ENCODE measurements around the gene NDRG3. TPM values are rescaled to one million over a fixed set of nuclear protein-coding genes. Genes with fewer than 3 reads are reported as not detected.

NDRG3 gene
- total and polyA plus RNA-seq, 2 donors from 2014 or later = 25.3 to 26.4 TPM

DNA sequence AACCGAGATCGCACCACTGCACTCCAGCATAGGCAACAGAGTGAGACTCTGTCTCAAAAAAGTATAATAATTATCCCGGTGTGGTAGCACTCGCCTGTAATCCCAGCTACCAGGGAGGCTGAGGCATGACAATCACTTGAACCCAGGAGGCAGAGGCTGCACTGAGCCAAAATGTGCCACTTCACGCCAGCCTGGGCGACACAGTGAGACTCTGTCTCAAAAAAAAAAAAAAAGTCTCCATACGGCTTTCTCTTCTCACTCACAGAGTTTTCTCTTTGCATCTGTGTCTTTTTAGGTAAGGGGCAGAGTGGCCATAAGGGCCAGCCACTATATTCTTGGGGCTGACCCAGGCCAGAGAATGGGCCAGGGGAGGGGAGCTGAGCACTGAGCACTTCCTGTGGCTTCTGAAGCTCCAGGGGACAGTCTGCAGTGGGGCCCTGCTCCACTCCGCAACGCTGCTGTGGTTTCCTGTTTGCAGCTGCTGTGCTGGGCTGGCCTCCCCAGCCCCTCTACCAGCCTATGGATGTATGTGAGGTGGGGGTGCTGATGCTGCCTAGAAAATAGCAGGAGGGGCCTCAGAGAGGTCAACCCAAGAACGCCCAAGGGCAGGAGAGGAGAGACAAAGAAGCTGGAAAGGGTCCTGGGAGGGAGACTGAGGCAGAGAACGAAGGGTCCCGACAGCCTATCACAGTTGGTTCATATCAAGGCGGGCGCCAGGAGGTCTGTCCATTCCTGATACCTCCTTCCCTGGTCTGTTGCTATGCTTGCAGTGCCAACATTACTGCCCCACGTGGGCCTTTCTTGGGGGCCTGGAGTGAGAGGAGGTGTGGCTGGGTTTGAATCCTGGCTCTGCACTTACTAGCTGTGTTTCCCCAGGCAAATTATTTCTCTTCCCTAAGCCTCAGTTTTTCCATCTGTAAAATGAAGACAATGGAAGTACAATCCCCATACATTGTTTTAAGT, 115.9 kb downstream of the NDRG3 start:
- Histone ChIP-seq H3K27me3 (ENCODE audit: control insufficient read depth, insufficient read depth, low read length) (no peaks in the 10 kb centered on the region), H3K9me3 (ENCODE audit: control insufficient read depth in 2 of 3, insufficient read depth in 1 of 3, low read length in 3 of 3) (no peaks in the 10 kb centered on the region), H3K36me3 (ENCODE audit: control insufficient read depth in 2 of 3, insufficient read depth in 3 of 3, low read length in 3 of 3) (no peaks in the 10 kb centered on the region), H3K4me3 (ENCODE audit: low read length in 3 of 3) (no peak overlapping the region), H3K27ac (ENCODE audit: low read depth in 2 of 2, low read length in 2 of 2) (no peak overlapping the region), H3K9ac (ENCODE audit: low read length in 3 of 3) (no peak overlapping the region), H3K4me1 (ENCODE audit: control insufficient read depth in 2 of 3, insufficient read depth in 2 of 3, low read depth in 1 of 3, low read length in 3 of 3) (no peaks in the 10 kb centered on the region)
- intact Hi-C loops (cut with DNase I) = no loop called here
- FAIRE-seq (no peak), DNase-seq (peak in 1 of 5 donors; percentile 18)
- TF ChIP-seq, protein P1, sequence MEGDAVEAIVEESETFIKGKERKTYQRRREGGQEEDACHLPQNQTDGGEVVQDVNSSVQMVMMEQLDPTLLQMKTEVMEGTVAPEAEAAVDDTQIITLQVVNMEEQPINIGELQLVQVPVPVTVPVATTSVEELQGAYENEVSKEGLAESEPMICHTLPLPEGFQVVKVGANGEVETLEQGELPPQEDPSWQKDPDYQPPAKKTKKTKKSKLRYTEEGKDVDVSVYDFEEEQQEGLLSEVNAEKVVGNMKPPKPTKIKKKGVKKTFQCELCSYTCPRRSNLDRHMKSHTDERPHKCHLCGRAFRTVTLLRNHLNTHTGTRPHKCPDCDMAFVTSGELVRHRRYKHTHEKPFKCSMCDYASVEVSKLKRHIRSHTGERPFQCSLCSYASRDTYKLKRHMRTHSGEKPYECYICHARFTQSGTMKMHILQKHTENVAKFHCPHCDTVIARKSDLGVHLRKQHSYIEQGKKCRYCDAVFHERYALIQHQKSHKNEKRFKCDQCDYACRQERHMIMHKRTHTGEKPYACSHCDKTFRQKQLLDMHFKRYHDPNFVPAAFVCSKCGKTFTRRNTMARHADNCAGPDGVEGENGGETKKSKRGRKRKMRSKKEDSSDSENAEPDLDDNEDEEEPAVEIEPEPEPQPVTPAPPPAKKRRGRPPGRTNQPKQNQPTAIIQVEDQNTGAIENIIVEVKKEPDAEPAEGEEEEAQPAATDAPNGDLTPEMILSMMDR (IDR thresholded peaks at IDR 0.05; ENCODE audit: borderline replicate concordance, extremely low read depth, insufficient read depth) = no peak

DNA sequence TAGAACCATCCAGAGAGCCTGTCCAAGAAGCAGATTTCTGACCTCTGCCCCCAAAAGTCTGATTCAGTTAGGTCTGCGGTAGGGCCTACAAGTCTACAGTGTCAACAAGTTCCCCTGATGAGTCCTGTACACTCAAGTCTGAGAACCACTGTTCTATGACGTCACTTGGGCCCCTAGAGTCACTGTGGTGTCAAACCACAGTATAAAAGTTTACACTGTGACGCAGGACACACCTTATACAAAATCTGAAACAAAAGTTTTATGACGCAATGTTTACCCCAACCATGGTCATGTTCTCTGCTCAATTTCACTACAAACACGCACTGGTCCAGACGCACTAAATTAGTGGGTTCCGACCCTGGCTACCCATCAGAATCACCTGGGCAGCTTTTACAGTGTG, 117.8 kb downstream of the NDRG3 start:
- H3K9me3 ChIP-seq (ENCODE audit: control insufficient read depth in 2 of 3, insufficient read depth in 1 of 3, low read length in 3 of 3) = no peaks in the 10 kb centered on the region
- no peak overlapping the region for H3K9ac ChIP-seq (ENCODE audit: low read length in 3 of 3)
- H3K27me3 ChIP-seq (ENCODE audit: control insufficient read depth, insufficient read depth, low read length) = no peaks in the 10 kb centered on the region
- TF ChIP-seq, protein P1 (IDR thresholded peaks at IDR 0.05; ENCODE audit: borderline replicate concordance, extremely low read depth, insufficient read depth) = no peak
- H3K4me3 ChIP-seq (ENCODE audit: low read length in 3 of 3) = no peak overlapping the region
- no peak overlapping the region for H3K27ac ChIP-seq (ENCODE audit: low read depth in 2 of 2, low read length in 2 of 2)
- DNase-seq = no peak
- FAIRE-seq = no peak
- H3K36me3 ChIP-seq (ENCODE audit: control insufficient read depth in 2 of 3, insufficient read depth in 3 of 3, low read length in 3 of 3) = no peaks in the 10 kb centered on the region
- intact Hi-C loops (cut with DNase I) = no loop called here
- no peaks in the 10 kb centered on the region for H3K4me1 ChIP-seq (ENCODE audit: control insufficient read depth in 2 of 3, insufficient read depth in 2 of 3, low read depth in 1 of 3, low read length in 3 of 3)

DNA sequence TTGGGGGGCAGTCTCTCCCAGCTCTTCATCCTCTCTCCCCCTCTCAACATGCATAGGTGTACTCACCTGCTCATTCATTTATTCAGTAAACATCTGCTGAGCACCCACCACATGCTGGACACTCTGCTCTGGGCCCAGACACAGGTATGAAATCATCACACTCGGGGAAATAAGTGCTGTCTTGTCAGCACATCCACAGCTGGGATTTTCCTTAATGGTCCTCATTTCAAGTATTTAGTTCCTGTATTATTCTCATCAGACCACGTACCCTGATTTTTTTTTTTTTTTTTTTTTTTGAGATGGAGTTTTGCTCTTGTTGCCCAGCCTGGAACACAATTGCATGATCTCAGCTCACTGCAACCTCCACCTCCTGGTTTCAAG, 121.0 kb downstream of the NDRG3 start:
- DNase-seq = no peak
- no peaks in the 10 kb centered on the region for H3K4me1 ChIP-seq (ENCODE audit: control insufficient read depth in 2 of 3, insufficient read depth in 2 of 3, low read depth in 1 of 3, low read length in 3 of 3)
- no peak for FAIRE-seq
- H3K36me3 ChIP-seq (ENCODE audit: control insufficient read depth in 2 of 3, insufficient read depth in 3 of 3, low read length in 3 of 3) = no peaks in the 10 kb centered on the region
- H3K27me3 ChIP-seq (ENCODE audit: control insufficient read depth, insufficient read depth, low read length) = no peaks in the 10 kb centered on the region
- TF ChIP-seq, protein P1 (IDR thresholded peaks at IDR 0.05; ENCODE audit: borderline replicate concordance, extremely low read depth, insufficient read depth) = no peak
- no peak overlapping the region for H3K9ac ChIP-seq (ENCODE audit: low read length in 3 of 3)
- H3K9me3 ChIP-seq (ENCODE audit: control insufficient read depth in 2 of 3, insufficient read depth in 1 of 3, low read length in 3 of 3) = no peaks in the 10 kb centered on the region
- no peak overlapping the region for H3K27ac ChIP-seq (ENCODE audit: low read depth in 2 of 2, low read length in 2 of 2)
- no peak overlapping the region for H3K4me3 ChIP-seq (ENCODE audit: low read length in 3 of 3)
- intact Hi-C loops (cut with DNase I) = no loop called here
